ENCODE measurements around the gene ERFE.

Gene ERFE

GRCh38 chr2:238127165-238128060 lies 31.4 kb upstream of the ERFE start:
- Histone ChIP-seq H3K4me3 (peak overlapping the region; percentile 52), H3K27ac (no peak overlapping the region)
- DNase-seq (ENCODE audit: low spot score), result no peak
- TF ChIP-seq, protein P1, sequence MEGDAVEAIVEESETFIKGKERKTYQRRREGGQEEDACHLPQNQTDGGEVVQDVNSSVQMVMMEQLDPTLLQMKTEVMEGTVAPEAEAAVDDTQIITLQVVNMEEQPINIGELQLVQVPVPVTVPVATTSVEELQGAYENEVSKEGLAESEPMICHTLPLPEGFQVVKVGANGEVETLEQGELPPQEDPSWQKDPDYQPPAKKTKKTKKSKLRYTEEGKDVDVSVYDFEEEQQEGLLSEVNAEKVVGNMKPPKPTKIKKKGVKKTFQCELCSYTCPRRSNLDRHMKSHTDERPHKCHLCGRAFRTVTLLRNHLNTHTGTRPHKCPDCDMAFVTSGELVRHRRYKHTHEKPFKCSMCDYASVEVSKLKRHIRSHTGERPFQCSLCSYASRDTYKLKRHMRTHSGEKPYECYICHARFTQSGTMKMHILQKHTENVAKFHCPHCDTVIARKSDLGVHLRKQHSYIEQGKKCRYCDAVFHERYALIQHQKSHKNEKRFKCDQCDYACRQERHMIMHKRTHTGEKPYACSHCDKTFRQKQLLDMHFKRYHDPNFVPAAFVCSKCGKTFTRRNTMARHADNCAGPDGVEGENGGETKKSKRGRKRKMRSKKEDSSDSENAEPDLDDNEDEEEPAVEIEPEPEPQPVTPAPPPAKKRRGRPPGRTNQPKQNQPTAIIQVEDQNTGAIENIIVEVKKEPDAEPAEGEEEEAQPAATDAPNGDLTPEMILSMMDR (IDR thresholded peaks at IDR 0.05), result no peak

DNA sequence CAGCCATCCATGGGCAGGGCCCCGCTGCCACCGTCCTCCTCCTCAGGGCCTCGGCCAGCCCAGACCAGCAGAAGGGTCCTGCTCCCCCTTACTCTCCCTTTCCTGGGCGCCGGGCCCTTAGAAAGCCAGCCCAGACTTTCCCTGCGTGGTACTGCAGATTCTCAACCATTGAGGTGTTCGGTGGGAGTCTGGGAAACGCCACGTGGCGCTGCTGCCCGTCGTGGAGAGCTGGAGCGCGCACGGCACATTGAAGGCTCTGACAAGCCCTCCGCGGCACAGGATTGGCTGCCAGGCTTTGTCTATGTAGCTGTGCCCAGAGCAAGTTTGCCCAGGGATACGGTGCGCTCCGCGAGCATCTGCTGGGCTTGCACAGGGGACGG lies 30.7 kb upstream of the ERFE start:
- H3K4me3 ChIP-seq, result no peak overlapping the region
- TF ChIP-seq, protein P1 (IDR thresholded peaks at IDR 0.05), result no peak
- H3K27ac ChIP-seq, result no peak overlapping the region
- no peak for DNase-seq (ENCODE audit: low spot score)

- H3K27ac ChIP-seq, result no peak overlapping the region
- TF ChIP-seq, protein P1 (IDR thresholded peaks at IDR 0.05), result no peak
- no peak for DNase-seq (ENCODE audit: low spot score)
- H3K4me3 ChIP-seq, result no peak overlapping the region
Observed at GRCh38 chr2:238128534-238129001, 30.2 kb upstream of the ERFE start.

- no peak for DNase-seq (ENCODE audit: low spot score)
- TF ChIP-seq, protein P1 (IDR thresholded peaks at IDR 0.05), result no peak
- H3K4me3 ChIP-seq, result no peak overlapping the region
- no peak overlapping the region for H3K27ac ChIP-seq
Observed at GRCh38 chr2:238129166-238130010, 29.4 kb upstream of the ERFE start.

DNA sequence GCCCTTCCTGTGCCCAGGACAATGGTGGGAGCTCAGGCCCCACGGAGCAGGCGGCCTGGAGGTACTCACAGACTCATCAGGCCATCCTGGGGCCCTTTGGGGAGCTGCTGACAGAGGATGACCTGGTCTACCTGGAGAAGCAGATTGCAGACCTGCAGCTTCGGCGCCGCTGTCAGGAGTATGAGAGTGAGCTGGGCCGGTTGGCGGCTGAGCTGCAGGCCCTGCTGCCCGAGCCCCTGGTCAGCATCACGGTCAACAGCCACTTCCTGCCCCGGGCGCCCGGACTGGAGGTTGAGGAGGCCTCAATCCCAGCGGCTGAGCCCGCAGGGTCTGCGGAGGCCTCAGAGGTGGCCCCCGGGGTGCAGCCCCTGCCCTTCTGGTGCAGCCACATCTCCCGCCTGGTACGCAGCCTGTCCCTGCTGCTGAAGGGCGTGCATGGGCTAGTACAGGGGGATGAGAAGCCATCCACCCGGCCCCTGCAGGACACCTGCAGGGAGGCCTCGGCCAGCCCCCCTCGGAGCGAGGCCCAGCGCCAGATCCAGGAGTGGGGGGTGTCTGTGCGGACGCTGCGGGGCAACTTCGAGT lies 28.6 kb upstream of the ERFE start:
- TF ChIP-seq, protein P1 (IDR thresholded peaks at IDR 0.05), result no peak
- Histone ChIP-seq H3K4me3 (no peak overlapping the region), H3K27ac (no peak overlapping the region)
- no peak for DNase-seq (ENCODE audit: low spot score)

DNA sequence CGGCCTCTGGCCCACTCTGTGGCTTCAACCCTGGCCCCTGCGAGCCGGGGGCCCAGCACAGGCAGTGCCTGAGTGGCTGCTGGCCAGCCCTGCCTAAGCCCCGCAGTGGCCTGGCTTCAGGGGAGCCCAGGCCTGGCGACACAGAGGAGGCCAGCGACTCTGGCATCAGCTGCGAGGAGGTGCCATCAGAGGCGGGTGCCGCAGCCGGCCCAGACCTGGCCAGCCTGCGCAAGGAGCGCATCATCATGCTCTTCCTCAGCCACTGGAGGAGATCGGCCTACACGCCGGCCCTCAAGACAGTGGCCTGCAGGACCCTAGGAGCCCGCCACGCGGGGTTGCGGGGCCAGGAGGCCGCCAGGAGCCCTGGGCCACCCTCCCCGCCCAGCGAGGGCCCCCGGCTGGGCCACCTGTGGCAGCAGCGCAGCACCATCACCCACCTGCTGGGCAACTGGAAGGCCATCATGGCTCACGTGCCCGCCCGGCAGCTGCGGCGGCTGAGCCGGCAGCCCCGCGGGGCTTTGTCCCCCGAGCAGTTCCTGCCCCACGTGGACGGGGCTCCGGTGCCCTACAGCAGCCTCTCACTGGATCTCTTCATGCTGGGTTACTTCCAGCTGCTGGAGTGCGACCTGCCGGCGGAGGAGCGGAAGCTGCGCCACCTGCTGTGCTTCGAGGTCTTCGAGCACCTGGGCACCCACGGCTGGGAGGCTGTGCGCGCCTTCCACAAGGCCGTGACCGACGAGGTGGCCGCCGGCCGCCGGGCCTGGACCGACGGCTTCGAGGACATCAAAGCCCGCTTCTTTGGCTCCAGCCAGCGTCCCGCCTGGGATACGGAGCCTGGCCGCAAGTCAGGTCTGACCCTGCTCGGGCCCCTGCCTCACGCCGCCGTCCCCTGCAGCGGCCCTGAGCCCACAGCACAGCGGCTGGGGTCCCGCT lies 27.8 kb upstream of the ERFE start:
- H3K4me3 ChIP-seq, result no peak overlapping the region
- no peak for DNase-seq (ENCODE audit: low spot score)
- no peak overlapping the region for H3K27ac ChIP-seq
- TF ChIP-seq, protein P1 (IDR thresholded peaks at IDR 0.05), result no peak
